Stomach (tissue), 4 donors: Measurements from ENCODE around the gene PPM1L.

Source experiments
- CTCF ChIP-seq, 7 experiments: fragments of 450-650 bp in 4 of 7; fragments of 200-600 bp in 3 of 7; sonication (generic) in 3 of 7; IDR thresholded peaks; one replicate each; pipeline ENCODE4 v1.5.1; 2016 to 2019; ENCODE audit warnings: antibody characterized with exemption in 7 of 7, control low read depth in 2 of 7, mild to moderate bottlenecking in 1 of 7
- POLR2A ChIP-seq, 4 donors: fragments of 450-650 bp; IDR thresholded peaks; one replicate each; pipeline ENCODE4 v1.6.1; 2016; ENCODE audit warnings: antibody characterized with exemption in 4 of 4, control low read depth in 2 of 4, mild to moderate bottlenecking in 1 of 4, moderate library complexity in 1 of 4

- TF ChIP-seq CTCF (IDR thresholded peaks at IDR 0.05), result no peak
- no peak for TF ChIP-seq POLR2A (IDR thresholded peaks at IDR 0.05)
These were observed 270.8 kb downstream of the PPM1L start for GRCh38 chr3:161026612-161027510.
